Progenitor cell of endocrine pancreas (in vitro differentiated cells): ENCODE results near the gene GOLGA8B. TPM values are rescaled to one million over a fixed set of nuclear protein-coding genes. Genes with fewer than 3 reads are reported as not detected.
"Not testable (repeated sequence)": the region's sequence is repeated elsewhere in the genome, so short reads cannot be mapped to it uniquely, and the experiment has no call there.

Source experiments
- DNase-seq: peaks from one replicate; pipeline ENCODE4 v3.0.0; 2021; ENCODE audit warnings: low spot score; ENCODE audit not compliant: unreplicated experiment
- H3K27ac Mint-ChIP-seq: 2 replicates; pipeline ENCODE4 v1.8.0; 2021; ENCODE audit warnings: mild to moderate bottlenecking, moderate library complexity, mixed read lengths
- H3K27me3 Mint-ChIP-seq: 2 replicates; pipeline ENCODE4 v1.8.0; 2021; ENCODE audit warnings: mixed read lengths
- H3K36me3 Mint-ChIP-seq: 2 replicates; pipeline ENCODE4 v1.8.0; 2022; ENCODE audit warnings: mixed read lengths; ENCODE audit not compliant: insufficient read depth
- H3K4me1 Mint-ChIP-seq: 2 replicates; pipeline ENCODE4 v1.8.0; 2021; ENCODE audit warnings: low read depth, mixed read lengths
- H3K4me3 Mint-ChIP-seq: 2 replicates; pipeline ENCODE4 v1.8.0; 2021; ENCODE audit warnings: low read depth, mild to moderate bottlenecking, moderate library complexity, mixed read lengths
- H3K9me3 Mint-ChIP-seq: 2 replicates; pipeline ENCODE4 v1.8.0; 2021; ENCODE audit warnings: low read depth, mixed read lengths
- long read RNA-seq: library from polyadenylated mRNA; unstranded; transcript quantifications from one replicate; pipeline ENCODE4 v2.0.0, GENCODE V29; 2020
- total RNA-seq: library from RNA; stranded (reverse); gene quantifications from 2 replicates; pipeline ENCODE4 v1.2.1, GENCODE V29; 2021
- TF ChIP-seq, protein P1 (sequence below): fragments of 200-600 bp; sonication (generic); IDR thresholded peaks from one replicate; pipeline ENCODE4 v1.5.0; 2021; ENCODE audit warnings: antibody characterized with exemption, mild to moderate bottlenecking; ENCODE audit not compliant: unreplicated experiment

The GOLGA8B gene, protein sequence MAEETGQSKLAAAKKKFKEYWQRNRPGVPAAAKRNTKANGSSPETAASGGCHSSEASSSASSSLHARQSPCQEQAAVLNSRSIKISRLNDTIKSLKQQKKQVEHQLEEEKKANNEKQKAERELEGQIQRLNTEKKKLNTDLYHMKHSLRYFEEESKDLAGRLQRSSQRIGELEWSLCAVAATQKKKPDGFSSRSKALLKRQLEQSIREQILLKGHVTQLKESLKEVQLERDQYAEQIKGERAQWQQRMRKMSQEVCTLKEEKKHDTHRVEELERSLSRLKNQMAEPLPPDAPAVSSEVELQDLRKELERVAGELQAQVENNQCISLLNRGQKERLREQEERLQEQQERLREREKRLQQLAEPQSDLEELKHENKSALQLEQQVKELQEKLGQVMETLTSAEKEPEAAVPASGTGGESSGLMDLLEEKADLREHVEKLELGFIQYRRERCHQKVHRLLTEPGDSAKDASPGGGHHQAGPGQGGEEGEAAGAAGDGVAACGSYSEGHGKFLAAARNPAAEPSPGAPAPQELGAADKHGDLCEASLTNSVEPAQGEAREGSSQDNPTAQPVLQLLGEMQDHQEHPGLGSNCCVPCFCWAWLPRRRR
- 104 and 123 TPM in 2 replicates for total RNA-seq
- long read RNA-seq, partial matches to known transcripts = 64 of 74 reads
- long read RNA-seq, other reads (novel, unspliced or antisense) = 10 of 74 reads

DNA sequence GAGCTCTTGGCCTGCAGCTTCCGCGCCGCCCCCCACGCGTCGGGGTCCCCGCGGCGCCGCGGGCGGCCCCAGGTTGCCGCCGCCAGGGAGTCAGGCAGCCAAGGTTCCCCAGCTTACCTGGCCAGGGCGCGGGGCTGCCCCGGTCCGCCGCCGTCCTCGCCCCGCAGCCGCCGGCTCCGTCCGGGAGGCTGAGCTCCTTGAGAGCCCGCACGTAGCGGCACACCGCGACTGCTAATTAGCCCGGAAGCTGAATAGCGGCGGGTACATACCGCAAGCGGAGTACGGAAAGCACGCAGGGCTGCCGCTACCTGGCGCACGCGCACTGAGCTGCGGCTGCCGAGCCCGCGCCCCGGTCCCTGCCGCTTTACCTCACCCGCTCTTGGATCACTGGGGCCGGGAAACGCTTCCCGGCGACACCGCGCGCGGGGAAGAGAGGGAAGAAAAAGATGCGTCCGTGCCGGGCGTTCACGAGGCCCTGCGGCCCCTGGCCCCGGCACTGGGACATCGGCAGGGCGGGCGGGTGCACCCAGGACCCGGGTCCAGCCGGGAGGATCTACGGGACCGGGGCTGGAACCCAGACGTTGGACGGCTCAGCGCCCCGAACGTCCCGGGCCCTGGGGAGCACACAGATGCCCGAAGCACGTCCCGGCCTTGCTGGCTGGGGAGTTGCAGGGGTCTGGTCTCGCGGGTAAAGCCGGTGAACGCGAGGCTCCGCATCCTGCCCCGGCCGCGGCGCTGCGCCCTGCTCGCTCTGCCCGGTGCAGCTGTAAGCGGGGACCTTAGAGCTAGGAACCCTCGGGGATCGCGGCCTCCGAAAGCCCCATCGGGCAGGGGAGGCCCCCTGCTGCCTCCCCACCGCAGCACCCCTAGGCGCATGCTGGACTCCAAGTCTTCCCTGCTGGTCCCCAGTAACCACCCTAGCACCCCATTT, at the start of gene GOLGA8B:
Gene GOLGA8B, minus strand, starts transcription at position 253 of the 931 bp plus-strand sequence. CDS start 47,739 bp downstream, outside the sequence.
- peak; percentile 68 for DNase-seq
- TF ChIP-seq, protein P1, sequence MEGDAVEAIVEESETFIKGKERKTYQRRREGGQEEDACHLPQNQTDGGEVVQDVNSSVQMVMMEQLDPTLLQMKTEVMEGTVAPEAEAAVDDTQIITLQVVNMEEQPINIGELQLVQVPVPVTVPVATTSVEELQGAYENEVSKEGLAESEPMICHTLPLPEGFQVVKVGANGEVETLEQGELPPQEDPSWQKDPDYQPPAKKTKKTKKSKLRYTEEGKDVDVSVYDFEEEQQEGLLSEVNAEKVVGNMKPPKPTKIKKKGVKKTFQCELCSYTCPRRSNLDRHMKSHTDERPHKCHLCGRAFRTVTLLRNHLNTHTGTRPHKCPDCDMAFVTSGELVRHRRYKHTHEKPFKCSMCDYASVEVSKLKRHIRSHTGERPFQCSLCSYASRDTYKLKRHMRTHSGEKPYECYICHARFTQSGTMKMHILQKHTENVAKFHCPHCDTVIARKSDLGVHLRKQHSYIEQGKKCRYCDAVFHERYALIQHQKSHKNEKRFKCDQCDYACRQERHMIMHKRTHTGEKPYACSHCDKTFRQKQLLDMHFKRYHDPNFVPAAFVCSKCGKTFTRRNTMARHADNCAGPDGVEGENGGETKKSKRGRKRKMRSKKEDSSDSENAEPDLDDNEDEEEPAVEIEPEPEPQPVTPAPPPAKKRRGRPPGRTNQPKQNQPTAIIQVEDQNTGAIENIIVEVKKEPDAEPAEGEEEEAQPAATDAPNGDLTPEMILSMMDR = peak; percentile 8
- H3K36me3 Mint-ChIP-seq = no peaks in the 10 kb centered on the region
- no peaks in the 10 kb centered on the region for H3K9me3 Mint-ChIP-seq
- H3K4me1 Mint-ChIP-seq = peaks cover 14% of the 10 kb centered on the region
- peaks cover 29% of the 10 kb centered on the region for H3K27me3 Mint-ChIP-seq
- peak within 1 kb of the TSS; percentile 82 for H3K4me3 Mint-ChIP-seq
- peak within 1 kb of the TSS; percentile 59 for H3K27ac Mint-ChIP-seq

DNA sequence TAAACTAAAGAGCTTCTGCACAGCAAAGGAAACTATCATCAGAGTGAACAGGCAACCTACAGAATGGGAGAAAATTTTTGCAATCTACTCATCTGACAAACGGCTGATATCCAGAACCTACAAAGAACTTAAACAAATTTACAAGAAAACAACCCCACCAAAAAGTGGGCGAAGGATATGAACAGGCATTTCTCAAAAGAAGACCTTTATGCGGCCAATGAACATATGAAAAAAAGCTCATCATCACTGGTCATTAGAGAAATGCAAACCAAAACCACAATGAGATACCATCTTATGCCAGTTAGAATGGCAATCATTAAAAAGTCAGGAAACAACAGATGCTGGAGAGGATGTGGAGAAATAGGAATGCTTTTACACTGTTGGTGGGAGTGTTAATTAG, 49.7 kb upstream of the GOLGA8B start:
- H3K4me3 Mint-ChIP-seq, H3K36me3 Mint-ChIP-seq, H3K27ac Mint-ChIP-seq, DNase-seq, H3K4me1 Mint-ChIP-seq: not testable (repeated sequence)
- Mint-ChIP-seq H3K27me3 (peaks cover 14% of the 10 kb centered on the region), H3K9me3 (peaks cover 11% of the 10 kb centered on the region)

DNA sequence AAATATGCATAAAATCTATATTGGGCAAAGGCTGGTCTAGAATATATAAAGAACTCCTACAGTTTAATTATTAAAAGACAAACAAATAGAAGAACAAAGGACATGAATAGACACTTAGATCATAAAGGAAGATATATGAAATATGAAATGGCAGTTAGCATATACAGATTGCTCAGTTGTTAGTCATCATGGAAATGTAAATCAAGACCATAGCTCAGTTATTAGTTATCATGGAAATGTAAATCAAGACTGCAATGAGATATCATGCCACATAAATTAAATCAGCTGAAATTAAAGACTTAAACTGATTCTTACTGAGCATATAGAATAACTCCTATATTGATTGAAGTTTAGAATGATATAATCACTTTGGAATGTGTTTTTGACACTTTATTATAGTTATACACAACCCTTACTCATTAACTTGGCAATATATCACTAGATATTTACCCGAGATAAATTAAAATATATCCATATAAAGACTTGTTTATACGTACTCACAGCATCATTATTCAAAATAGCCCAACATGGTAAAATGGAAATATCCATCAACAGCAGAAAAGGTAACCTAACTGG, 45.2 kb upstream of the GOLGA8B start:
- Mint-ChIP-seq H3K9me3 (peaks cover 10% of the 10 kb centered on the region), H3K27me3 (peaks cover 16% of the 10 kb centered on the region), H3K4me3 (no peak overlapping the region), H3K36me3 (no peaks in the 10 kb centered on the region), H3K4me1 (no peaks in the 10 kb centered on the region), H3K27ac (no peak overlapping the region)
- no peak for DNase-seq
- TF ChIP-seq, protein P1 = no peak

DNA sequence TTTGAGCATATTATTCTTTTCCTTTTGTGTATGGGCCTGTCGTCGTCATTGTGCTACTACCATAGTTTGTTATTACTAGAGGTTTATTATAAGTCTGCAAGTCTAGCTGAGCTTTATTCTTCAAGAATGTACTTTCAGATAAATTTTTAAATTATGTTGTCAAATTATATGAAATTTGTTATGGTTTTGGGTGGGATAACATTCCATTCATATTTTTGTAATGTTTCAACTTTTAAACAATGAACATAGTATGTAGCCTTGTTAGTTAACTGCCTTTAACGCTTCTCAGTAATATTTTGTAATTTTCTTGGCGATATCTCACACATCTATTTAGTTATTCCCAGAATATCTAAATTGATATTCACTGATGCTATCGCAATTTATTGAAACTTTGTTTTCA, 41.6 kb upstream of the GOLGA8B start:
- no peak for DNase-seq
- H3K9me3 Mint-ChIP-seq = no peaks in the 10 kb centered on the region
- H3K27ac Mint-ChIP-seq = no peak overlapping the region
- no peaks in the 10 kb centered on the region for H3K36me3 Mint-ChIP-seq
- H3K27me3 Mint-ChIP-seq = peaks cover 32% of the 10 kb centered on the region
- TF ChIP-seq, protein P1 = no peak
- no peaks in the 10 kb centered on the region for H3K4me1 Mint-ChIP-seq
- H3K4me3 Mint-ChIP-seq = no peak overlapping the region

DNA sequence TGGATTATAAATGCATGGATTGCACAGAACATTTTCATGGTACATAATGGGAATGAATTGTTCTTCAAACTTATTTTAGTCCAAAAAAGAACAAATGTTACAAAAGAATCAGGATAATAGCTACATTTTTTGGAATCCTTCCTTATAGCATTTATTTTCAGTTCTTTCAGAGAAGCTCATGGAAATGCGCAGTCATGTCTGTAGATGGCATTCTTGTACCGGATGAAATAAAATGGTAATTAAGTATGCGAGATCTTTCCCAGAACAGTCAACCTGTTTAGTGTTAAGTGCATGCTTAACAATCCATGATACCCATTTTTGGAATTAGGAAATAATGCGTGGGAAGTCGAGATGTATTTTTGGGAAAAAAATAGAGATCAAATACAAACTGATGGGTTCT, 38.2 kb upstream of the GOLGA8B start:
- Mint-ChIP-seq H3K9me3 (no peaks in the 10 kb centered on the region), H3K27me3 (peaks cover 39% of the 10 kb centered on the region), H3K4me3 (no peak overlapping the region), H3K4me1 (no peaks in the 10 kb centered on the region), H3K27ac (no peak overlapping the region), H3K36me3 (no peaks in the 10 kb centered on the region)
- no peak for DNase-seq
- TF ChIP-seq, protein P1 = no peak
